ENCODE measurements around the gene ZCCHC7. TPM values are rescaled to one million over a fixed set of nuclear protein-coding genes. Genes with fewer than 3 reads are reported as not detected.
"Not testable (repeated sequence)": the region's sequence is repeated elsewhere in the genome, so short reads cannot be mapped to it uniquely, and the experiment has no call there.

The ZCCHC7 gene
- total RNA-seq, 1 donor from 2014 or later = 25.1 TPM

- TF ChIP-seq CTCF (IDR thresholded peaks at IDR 0.05) = no peak
- no peaks in the 10 kb centered on the region for H3K9me3 ChIP-seq
- no peaks in the 10 kb centered on the region for H3K27me3 ChIP-seq
- no peaks in the 10 kb centered on the region for H3K36me3 ChIP-seq
- intact Hi-C loops (cut with DNase I) = no loop called here
- DNase-seq (ENCODE audit: low spot score in 2 of 2) = no peak
- no peaks in the 10 kb centered on the region for H3K4me1 ChIP-seq
- H3K4me3 ChIP-seq = no peak overlapping the region
- no peak overlapping the region for H3K27ac ChIP-seq
Measured at GRCh38 chr9:37392272-37392671, 271.9 kb downstream of the ZCCHC7 start.

- Histone ChIP-seq H3K4me1 (no peaks in the 10 kb centered on the region), H3K27me3 (no peaks in the 10 kb centered on the region), H3K9me3 (no peaks in the 10 kb centered on the region), H3K36me3 (no peaks in the 10 kb centered on the region), H3K27ac (no peak overlapping the region), H3K4me3 (no peak overlapping the region)
- no peak for TF ChIP-seq CTCF (IDR thresholded peaks at IDR 0.05)
- DNase-seq (ENCODE audit: low spot score in 2 of 2) = no peak
- intact Hi-C loops (cut with DNase I) = no loop called here
Measured at GRCh38 chr9:37395229-37395628, 274.9 kb downstream of the ZCCHC7 start.

- no peak for TF ChIP-seq CTCF (IDR thresholded peaks at IDR 0.05)
- H3K4me1 ChIP-seq = no peaks in the 10 kb centered on the region
- H3K27me3 ChIP-seq = no peaks in the 10 kb centered on the region
- DNase-seq (ENCODE audit: low spot score in 2 of 2) = no peak
- no peaks in the 10 kb centered on the region for H3K36me3 ChIP-seq
- H3K9me3 ChIP-seq = no peaks in the 10 kb centered on the region
- intact Hi-C loops (cut with DNase I) = no loop called here
- H3K27ac ChIP-seq = no peak overlapping the region
- no peak overlapping the region for H3K4me3 ChIP-seq
Measured at GRCh38 chr9:37395663-37396062, 275.3 kb downstream of the ZCCHC7 start.

- H3K27ac ChIP-seq; H3K4me1 ChIP-seq; H3K9me3 ChIP-seq; H3K4me3 ChIP-seq; H3K27me3 ChIP-seq; DNase-seq (ENCODE audit: low spot score in 2 of 2); H3K36me3 ChIP-seq; intact Hi-C loops (cut with DNase I): not testable (repeated sequence)
Measured at GRCh38 chr9:37397948-37398347, 277.6 kb downstream of the ZCCHC7 start.

- no peak for TF ChIP-seq CTCF (IDR thresholded peaks at IDR 0.05)
- H3K36me3 ChIP-seq = no peaks in the 10 kb centered on the region
- no peaks in the 10 kb centered on the region for H3K27me3 ChIP-seq
- no peak overlapping the region for H3K4me3 ChIP-seq
- H3K4me1 ChIP-seq = no peaks in the 10 kb centered on the region
- intact Hi-C loops (cut with DNase I) = no loop called here
- H3K9me3 ChIP-seq = no peaks in the 10 kb centered on the region
- no peak overlapping the region for H3K27ac ChIP-seq
- no peak for DNase-seq (ENCODE audit: low spot score in 2 of 2)
Measured at GRCh38 chr9:37398464-37399025, 278.2 kb downstream of the ZCCHC7 start.

GRCh38 chr9:37399336-37399735 is 279.0 kb downstream of the ZCCHC7 start:
- intact Hi-C loops (cut with DNase I) = no loop called here
- Histone ChIP-seq H3K4me3 (no peak overlapping the region), H3K27me3 (no peaks in the 10 kb centered on the region), H3K4me1 (no peaks in the 10 kb centered on the region), H3K27ac (no peak overlapping the region), H3K36me3 (no peaks in the 10 kb centered on the region), H3K9me3 (no peaks in the 10 kb centered on the region)
- no peak for TF ChIP-seq CTCF (IDR thresholded peaks at IDR 0.05)
- no peak for DNase-seq (ENCODE audit: low spot score in 2 of 2)
